Thoracic aorta endothelial cell (primary cell): ENCODE data around the gene DBP. TPM values are rescaled to one million over a fixed set of nuclear protein-coding genes. Genes with fewer than 3 reads are reported as not detected.

ENCODE experiments used
- total RNA-seq: library from RNA; depleted of rRNA; stranded (reverse); fragments of >200 nt; gene quantifications from 2 replicates; pipeline ENCODE4 v1.2.3, GENCODE V29; 2012

Gene DBP, protein sequence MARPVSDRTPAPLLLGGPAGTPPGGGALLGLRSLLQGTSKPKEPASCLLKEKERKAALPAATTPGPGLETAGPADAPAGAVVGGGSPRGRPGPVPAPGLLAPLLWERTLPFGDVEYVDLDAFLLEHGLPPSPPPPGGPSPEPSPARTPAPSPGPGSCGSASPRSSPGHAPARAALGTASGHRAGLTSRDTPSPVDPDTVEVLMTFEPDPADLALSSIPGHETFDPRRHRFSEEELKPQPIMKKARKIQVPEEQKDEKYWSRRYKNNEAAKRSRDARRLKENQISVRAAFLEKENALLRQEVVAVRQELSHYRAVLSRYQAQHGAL
- 0.80 and 1.3 TPM in 2 replicates for total RNA-seq

DNA sequence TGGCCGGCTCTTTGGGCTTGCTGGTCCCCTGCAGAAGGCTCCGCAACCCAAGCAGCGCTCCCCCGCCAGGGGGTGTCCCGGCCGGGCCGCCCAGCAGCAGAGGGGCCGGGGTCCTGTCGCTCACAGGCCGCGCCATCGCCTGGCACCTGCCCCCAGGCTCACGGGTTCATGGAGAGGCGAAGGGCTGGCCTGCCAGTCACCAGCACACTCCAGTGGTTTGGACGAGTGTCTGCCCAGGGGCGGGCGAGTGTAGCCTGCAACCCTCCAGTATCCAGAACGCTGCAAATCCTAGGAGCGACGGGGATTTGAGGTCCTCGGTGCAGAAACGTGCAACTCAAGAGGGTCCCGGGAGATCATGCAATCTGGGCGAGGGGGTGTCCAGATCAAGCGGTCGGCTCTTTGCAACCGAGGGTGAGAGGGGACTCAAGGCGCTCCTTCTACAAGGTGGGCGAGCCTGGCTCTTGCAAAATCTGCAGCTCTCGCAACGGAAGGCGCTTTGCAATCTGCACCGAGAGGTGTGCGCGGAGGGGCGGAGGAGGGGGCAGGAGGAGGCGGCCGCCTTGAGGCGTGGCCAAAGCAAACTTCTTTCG lies at the start of gene DBP:
Gene DBP, minus strand, starts transcription at position 521 of the 590 bp plus-strand sequence. Its CDS starts 385 bp downstream, at position 136.

DNA sequence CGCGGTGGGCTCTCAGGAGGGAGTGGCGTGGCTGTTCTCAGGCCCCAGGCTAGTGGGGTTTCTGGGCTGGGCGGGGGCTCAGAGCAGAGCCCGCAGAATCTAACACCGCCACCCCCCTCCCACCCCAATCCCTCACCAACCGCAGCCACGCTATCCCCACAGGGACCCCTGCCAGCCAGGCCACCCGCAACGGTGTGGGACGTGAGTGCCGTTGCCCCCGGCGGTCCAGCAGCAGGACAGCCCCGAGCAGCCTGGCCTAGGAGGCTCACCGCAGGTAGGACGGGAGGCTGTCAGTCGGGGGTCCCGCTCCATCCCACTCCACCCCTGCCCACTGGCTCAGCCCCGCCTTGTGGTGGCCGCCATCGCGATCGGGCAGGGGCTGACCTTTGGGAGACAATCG lies 35.8 kb upstream of the DBP start, which contains the start of gene NTN5:
Gene NTN5, minus strand, starts transcription at position 24 of the 400 bp plus-strand sequence. CDS start 2,031 bp downstream, outside the sequence.

DNA sequence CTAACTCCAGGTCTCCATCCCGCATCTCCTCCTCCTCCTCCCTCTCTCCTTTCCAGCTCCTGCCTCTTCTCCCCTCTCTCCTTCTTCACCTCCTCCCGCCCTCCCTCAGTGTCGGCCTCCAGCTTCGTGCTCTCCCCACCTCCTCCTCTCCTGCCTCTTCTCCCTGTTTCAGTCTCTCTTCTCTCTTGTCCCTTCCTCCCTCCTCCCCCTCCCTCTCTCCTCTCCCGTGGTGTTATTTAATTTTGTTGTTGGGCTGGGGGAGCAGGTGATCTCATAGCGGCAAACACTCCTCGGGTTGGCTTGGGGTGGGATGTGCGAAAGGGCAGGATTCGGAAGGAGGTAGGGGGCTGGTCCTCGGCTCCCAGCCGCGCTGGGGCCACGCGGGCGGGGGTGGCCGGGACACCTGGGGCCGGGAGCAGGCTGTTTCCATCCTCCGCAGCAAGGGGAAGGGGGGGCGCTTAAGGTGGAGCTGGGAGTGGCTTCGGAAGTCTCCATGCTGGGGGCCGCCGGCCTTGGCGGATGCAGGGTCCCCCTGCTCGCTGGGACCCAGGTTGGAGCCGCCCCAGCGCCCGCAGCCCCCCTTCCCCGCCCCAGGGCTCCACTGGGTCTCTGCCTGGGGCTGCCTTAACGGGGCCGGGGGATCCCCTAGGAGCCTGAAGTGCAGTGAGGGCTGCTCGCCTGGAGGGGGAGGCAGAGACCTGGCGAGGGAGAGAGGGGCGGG lies 9.0 kb upstream of the DBP start, which contains the start of gene CA11:
Gene CA11, minus strand, starts transcription at position 187 of the 721 bp plus-strand sequence. CDS start 555 bp downstream, outside the sequence.

DNA sequence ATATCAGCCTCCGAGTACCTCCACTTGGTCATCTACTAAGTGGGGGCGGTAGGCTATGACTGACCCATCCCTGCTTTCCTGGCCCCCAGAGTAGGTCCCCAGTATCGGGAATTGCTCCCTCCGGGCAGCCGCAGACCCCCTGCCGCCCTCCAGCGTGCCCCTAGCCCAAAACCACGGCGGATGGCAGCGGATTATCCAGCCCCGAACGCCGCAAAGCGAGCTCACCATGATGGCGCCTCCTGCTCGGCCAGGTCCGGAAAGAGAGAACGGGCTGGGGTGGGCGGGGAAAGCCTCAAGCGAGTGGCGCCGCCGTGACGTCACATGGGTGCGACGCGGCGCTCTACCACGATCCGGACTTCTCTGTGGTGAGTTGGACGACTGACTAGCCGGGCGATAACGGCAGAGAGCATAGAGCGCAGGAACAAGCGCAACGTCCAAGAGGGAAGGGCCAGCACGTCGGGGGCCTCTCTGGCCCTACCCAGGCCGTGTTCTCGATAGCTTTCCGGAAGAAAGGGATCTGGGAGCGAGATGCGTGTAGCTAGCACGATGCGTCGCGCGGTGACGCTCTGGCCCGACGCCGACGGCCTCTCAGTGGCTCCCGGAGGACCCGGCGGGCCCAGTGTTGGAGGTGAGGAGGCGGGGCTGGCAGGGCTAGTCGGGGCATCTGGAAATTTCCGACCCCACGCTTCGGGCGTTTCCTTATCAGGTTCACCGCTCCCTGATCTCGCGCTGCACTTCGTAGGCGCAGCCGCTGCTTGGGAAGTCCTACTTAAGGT lies 18.1 kb downstream of the DBP start, which contains the start of the genes RPL18 and SPHK2:
Gene RPL18, minus strand, starts transcription at position 263 of the 776 bp plus-strand sequence. Its CDS starts 35 bp downstream, at position 228.
Gene SPHK2, plus strand, starts transcription at position 591 of the 776 bp plus-strand sequence. CDS start 1,009 bp downstream, outside the sequence.

DNA sequence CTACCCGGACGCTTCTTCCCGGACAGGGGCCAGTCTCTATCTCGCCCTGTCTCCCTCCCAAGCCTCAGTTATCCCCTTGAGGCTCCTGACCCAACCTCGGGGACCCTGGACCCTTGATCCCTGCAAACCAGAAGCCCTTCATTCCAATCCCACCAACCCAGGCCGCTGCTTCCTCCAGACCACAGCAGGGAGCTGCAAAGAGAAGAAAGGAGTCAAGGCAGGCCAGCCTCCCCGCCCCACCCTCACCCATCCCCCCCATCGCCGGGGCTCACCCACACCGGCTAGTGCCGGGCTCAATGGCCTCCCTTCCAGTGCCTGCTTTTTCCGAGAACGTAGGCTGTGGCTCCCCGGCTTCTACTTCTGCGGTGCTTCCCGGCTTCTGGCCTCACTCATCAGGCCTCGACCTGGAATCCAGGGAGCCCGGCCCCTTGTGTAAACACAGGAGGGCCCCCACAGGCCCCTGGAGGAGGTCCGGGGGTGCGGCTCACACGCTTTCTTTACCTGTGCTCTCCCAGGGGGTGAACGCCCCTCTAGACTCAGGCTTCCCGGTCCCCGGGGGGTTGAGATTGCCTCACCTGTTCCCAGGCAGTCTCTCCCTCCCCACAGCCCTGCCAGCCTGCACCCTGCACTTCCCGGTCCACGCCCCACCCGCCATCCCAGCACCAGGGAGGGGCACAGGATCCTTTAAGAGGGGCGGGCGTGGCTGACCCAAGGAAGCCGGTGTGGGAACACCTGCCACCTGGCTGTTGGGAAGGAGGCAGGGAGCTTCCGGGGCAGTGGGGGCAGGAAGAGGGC lies 22.5 kb downstream of the DBP start, which contains the start of gene FAM83E:
Gene FAM83E, minus strand, starts transcription at position 641 of the 795 bp plus-strand sequence. CDS start 1,704 bp downstream, outside the sequence.

DNA sequence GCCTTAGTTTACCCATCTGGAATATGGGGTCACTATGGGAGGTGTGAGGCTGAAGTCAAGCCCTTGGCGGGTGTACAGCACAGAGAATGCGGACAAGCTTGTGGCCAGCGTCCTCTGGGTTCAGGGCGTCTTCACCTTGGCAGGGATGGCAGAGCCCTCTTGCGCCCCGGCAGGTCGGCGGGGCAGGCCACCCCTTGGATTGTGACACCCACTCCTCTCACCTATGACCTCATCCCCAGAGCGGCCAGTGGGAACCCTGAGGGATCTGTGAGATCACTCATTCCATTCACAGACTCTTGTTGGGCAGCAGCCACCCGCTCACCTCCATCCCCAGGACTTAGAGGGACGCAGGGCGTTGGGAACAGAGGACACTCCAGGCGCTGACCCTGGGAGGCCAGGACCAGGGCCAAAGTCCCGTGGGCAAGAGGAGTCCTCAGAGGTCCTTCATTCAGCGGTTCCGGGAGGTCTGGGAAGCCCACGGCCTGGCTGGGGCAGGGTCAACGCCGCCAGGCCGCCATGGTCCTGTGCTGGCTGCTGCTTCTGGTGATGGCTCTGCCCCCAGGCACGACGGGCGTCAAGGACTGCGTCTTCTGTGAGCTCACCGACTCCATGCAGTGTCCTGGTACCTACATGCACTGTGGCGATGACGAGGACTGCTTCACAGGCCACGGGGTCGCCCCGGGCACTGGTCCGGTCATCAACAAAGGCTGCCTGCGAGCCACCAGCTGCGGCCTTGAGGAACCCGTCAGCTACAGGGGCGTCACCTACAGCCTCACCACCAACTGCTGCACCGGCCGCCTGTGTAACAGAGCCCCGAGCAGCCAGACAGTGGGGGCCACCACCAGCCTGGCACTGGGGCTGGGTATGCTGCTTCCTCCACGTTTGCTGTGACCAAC lies 30.5 kb downstream of the DBP start, which contains the start of gene SPACA4:
Gene SPACA4, plus strand, starts transcription at position 280 of the 896 bp plus-strand sequence. Its CDS starts 237 bp downstream, at position 517.

Other genes starting within 250 kb of the DBP start
- 80.3 and 101 TPM in 2 replicates for gene KDELR1, start 245.8 kb downstream of the DBP start, total RNA-seq
- gene GRIN2D, start 243.7 kb downstream of the DBP start, total RNA-seq = 0.40 and 0.57 TPM in 2 replicates
- 48.3 and 54.2 TPM in 2 replicates for gene GRWD1, start 191.4 kb downstream of the DBP start, total RNA-seq
- 0.57 and 0.66 TPM in 2 replicates for gene KCNJ14, start 181.8 kb downstream of the DBP start, total RNA-seq
- 65.1 and 96.0 TPM in 2 replicates for gene CYTH2, start 168.0 kb downstream of the DBP start, total RNA-seq
- under 0.01 and 0.22 TPM in 2 replicates for gene LMTK3, start 125.5 kb downstream of the DBP start, total RNA-seq
- not detected in 2 replicates for gene SULT2B1, start 85.2 kb downstream of the DBP start, total RNA-seq
- not detected in 2 replicates for gene SPACA4, start 30.6 kb downstream of the DBP start, total RNA-seq
- gene FAM83E, start 22.3 kb downstream of the DBP start, total RNA-seq = 0.27 and 0.57 TPM in 2 replicates
- gene RPL18, start 18.2 kb downstream of the DBP start, total RNA-seq = 1,558 and 1,662 TPM in 2 replicates
- 11.3 and 11.7 TPM in 2 replicates for gene SPHK2, start 17.9 kb downstream of the DBP start, total RNA-seq
- gene CA11, start 8.8 kb upstream of the DBP start, total RNA-seq = 0.27 and 1.2 TPM in 2 replicates
- gene NTN5, start 35.6 kb upstream of the DBP start, total RNA-seq = not detected in 2 replicates
- not detected in 2 replicates for gene FUT2, start 58.6 kb upstream of the DBP start, total RNA-seq
- gene MAMSTR, start 82.3 kb upstream of the DBP start, total RNA-seq = 0.27 and 0.43 TPM in 2 replicates
- 59.7 and 82.9 TPM in 2 replicates for gene RASIP1, start 103.2 kb upstream of the DBP start, total RNA-seq
- 0.40 and 0.43 TPM in 2 replicates for gene IZUMO1, start 109.5 kb upstream of the DBP start, total RNA-seq
- 5.5 and 7.2 TPM in 2 replicates for gene FUT1, start 115.3 kb upstream of the DBP start, total RNA-seq
- not detected in 2 replicates for gene FGF21, start 118.1 kb upstream of the DBP start, total RNA-seq
- gene BCAT2, start 173.7 kb upstream of the DBP start, total RNA-seq = 34.8 and 44.5 TPM in 2 replicates
- gene HSD17B14, start 199.1 kb upstream of the DBP start, total RNA-seq = 2.7 and 6.2 TPM in 2 replicates
- gene PLEKHA4, start 231.2 kb upstream of the DBP start, total RNA-seq = 4.4 and 5.6 TPM in 2 replicates
- 35.7 and 43.0 TPM in 2 replicates for gene PPP1R15A, start 235.0 kb upstream of the DBP start, total RNA-seq